ENCODE results near the gene NOPCHAP1.

DNA sequence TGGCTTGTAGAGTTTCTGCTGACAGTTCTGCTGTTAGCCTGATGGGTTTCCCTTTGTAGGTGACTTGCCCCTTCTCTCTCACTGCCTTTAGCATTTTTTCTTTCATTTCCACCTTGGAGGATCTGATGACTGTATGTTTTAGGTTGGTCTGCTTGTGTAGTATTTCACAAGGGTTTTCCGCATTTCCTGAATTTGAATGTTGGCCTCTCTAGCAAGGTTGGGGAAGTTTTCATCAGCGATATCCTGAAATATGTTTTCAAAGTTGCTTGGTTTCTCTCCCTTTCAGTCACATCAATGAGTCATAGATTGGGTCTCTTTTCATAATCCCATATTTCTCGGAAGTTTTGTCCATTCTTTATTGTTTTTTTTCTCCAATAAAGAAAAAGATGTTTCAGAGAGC lies 11.4 kb downstream of the NOPCHAP1 start:
- TF ChIP-seq, protein P1, sequence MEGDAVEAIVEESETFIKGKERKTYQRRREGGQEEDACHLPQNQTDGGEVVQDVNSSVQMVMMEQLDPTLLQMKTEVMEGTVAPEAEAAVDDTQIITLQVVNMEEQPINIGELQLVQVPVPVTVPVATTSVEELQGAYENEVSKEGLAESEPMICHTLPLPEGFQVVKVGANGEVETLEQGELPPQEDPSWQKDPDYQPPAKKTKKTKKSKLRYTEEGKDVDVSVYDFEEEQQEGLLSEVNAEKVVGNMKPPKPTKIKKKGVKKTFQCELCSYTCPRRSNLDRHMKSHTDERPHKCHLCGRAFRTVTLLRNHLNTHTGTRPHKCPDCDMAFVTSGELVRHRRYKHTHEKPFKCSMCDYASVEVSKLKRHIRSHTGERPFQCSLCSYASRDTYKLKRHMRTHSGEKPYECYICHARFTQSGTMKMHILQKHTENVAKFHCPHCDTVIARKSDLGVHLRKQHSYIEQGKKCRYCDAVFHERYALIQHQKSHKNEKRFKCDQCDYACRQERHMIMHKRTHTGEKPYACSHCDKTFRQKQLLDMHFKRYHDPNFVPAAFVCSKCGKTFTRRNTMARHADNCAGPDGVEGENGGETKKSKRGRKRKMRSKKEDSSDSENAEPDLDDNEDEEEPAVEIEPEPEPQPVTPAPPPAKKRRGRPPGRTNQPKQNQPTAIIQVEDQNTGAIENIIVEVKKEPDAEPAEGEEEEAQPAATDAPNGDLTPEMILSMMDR (optimal IDR thresholded peaks at IDR 0.05 in 1 of 3, IDR thresholded peaks at IDR 0.05 in 1 of 3, conservative IDR thresholded peaks at IDR 0.05 in 1 of 3; ENCODE audit: extremely low read depth in 1 of 3, insufficient read depth in 2 of 3, low read length in 3 of 3) = no peak
- no peak for TF ChIP-seq EZH2 (IDR thresholded peaks at IDR 0.05; ENCODE audit: low read length)

Data from keratinocyte (primary cell).